ENCODE data around the gene ITCH. TPM values are rescaled to one million over a fixed set of nuclear protein-coding genes. Genes with fewer than 3 reads are reported as not detected.

ITCH gene
- polyA plus RNA-seq, 3 donors, result 13.3 to 26.6 (median 19.9) TPM

DNA sequence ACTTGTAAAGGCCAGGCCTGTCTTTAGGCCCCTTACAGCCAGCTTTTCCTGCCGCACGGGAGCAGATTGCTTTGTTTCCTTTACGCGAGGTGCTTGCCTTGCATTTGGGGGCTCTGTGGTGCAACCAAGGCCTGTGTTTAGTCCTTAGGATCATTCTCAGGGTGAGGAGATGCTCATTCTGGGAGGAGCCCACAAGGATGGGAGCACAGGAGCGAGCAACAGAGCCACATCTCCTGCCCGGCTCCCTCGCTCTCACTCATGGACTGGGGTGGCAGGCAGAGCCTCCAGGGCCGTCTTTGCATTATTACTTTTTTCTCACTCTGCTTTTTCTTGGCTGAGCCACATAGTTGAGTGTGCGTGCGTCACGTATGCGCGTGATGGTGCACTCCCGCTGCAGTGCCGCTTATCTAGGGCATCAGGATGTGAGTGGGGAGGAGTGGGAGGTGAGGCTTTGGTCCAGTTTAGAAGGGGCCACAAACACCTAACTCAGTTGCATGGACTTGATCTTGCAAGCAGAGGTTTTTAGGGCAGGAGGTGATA is 172.3 kb downstream of the ITCH start:
- H3K9me3 Mint-ChIP-seq, result no peaks in the 10 kb centered on the region
- Histone ChIP-seq H2AFZ (ENCODE audit: insufficient read depth, low read depth, low read length, poor library complexity, severe bottlenecking) (no peak overlapping the region), H3K9ac (ENCODE audit: insufficient read depth, low read length, poor library complexity, severe bottlenecking) (no peak overlapping the region), H3K4me1 (ENCODE audit: control insufficient read depth in 1 of 2, insufficient read depth in 2 of 2, low read length in 2 of 2) (no peaks in the 10 kb centered on the region), H3K4me3 (replicated peaks in 1 of 3; ENCODE audit: low read depth in 2 of 3, low read length in 3 of 3) (no peak overlapping the region), H3K27me3 (ENCODE audit: control insufficient read depth in 2 of 2, insufficient read depth in 2 of 2, low read length in 2 of 2) (no peaks in the 10 kb centered on the region), H4K20me1 (ENCODE audit: insufficient read depth, low read length) (peaks cover 50% of the 10 kb centered on the region), H3K9me3 (replicated peaks in 1 of 2; ENCODE audit: control insufficient read depth in 1 of 2, insufficient read depth in 1 of 2, low read length in 2 of 2) (no peaks in the 10 kb centered on the region), H3K27ac (ENCODE audit: low read depth in 1 of 2, low read length in 2 of 2) (no peak overlapping the region), H3K79me2 (ENCODE audit: insufficient read depth, low read length) (peaks cover 7% of the 10 kb centered on the region), H3K36me3 (replicated peaks in 1 of 2; ENCODE audit: control insufficient read depth in 1 of 2, insufficient read depth in 2 of 2, low read length in 2 of 2) (peaks cover 71 to 95% of the 10 kb centered on the region in 2 donors), H3K4me2 (replicated peaks; ENCODE audit: extremely low read depth, low read length, poor library complexity, severe bottlenecking) (no peak overlapping the region)
- no peak overlapping the region for H3K4me3 Mint-ChIP-seq
- H3K36me3 Mint-ChIP-seq, result peaks cover 68 to 83% of the 10 kb centered on the region in 2 donors
- intact Hi-C loops (cut with micrococcal nuclease), result loop anchor here in 1 of 2 donors (5.0 kb wide), 2 partner anchors 172 to 232 kb away; no protein-coding TSS in a partner anchor
- 97% methylated on average over 13 of the region's 15 CpGs for WGBS (ENCODE audit: insufficient coverage)
- TF ChIP-seq, protein P1, sequence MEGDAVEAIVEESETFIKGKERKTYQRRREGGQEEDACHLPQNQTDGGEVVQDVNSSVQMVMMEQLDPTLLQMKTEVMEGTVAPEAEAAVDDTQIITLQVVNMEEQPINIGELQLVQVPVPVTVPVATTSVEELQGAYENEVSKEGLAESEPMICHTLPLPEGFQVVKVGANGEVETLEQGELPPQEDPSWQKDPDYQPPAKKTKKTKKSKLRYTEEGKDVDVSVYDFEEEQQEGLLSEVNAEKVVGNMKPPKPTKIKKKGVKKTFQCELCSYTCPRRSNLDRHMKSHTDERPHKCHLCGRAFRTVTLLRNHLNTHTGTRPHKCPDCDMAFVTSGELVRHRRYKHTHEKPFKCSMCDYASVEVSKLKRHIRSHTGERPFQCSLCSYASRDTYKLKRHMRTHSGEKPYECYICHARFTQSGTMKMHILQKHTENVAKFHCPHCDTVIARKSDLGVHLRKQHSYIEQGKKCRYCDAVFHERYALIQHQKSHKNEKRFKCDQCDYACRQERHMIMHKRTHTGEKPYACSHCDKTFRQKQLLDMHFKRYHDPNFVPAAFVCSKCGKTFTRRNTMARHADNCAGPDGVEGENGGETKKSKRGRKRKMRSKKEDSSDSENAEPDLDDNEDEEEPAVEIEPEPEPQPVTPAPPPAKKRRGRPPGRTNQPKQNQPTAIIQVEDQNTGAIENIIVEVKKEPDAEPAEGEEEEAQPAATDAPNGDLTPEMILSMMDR (IDR thresholded peaks at IDR 0.05), result no peak
- no peaks in the 10 kb centered on the region for H3K27me3 Mint-ChIP-seq (ENCODE audit: low read depth in 3 of 3)
- DNase-seq, result no peak
- H3K27ac Mint-ChIP-seq, result no peak overlapping the region
- H3K4me1 Mint-ChIP-seq, result no peaks in the 10 kb centered on the region

DNA sequence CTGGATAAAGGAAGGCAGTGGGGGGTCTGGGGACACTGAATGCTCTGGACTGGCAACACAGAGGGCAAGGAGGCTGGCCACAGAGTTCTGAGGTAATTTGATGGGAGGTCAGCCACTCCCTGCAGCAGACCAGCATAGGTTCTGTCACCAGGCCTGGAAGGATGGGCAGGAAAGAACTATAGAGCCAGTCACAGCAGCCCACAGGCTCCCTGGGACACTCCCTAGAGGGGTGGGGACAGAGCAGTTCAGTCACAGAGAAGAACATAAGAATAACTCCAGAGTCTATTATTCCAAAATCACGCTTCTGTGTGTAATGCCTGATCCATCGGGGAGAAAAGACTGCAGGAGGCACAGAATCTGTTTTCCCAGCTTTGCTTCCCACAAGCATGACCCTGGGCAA is 172.8 kb downstream of the ITCH start:
- H3K36me3 ChIP-seq (replicated peaks in 1 of 2; ENCODE audit: control insufficient read depth in 1 of 2, insufficient read depth in 2 of 2, low read length in 2 of 2), result peaks cover 71 to 95% of the 10 kb centered on the region in 2 donors
- intact Hi-C loops (cut with micrococcal nuclease), result loop anchor here in 1 of 2 donors (5.0 kb wide), 2 partner anchors 171 to 231 kb away; no protein-coding TSS in a partner anchor
- no peaks in the 10 kb centered on the region for H3K9me3 ChIP-seq (replicated peaks in 1 of 2; ENCODE audit: control insufficient read depth in 1 of 2, insufficient read depth in 1 of 2, low read length in 2 of 2)
- no peak overlapping the region for H3K27ac ChIP-seq (ENCODE audit: low read depth in 1 of 2, low read length in 2 of 2)
- Mint-ChIP-seq H3K36me3 (peaks cover 68 to 83% of the 10 kb centered on the region in 2 donors), H3K27ac (peak overlapping the region in 1 of 7 donors; percentile 36), H3K27me3 (ENCODE audit: low read depth in 3 of 3) (no peaks in the 10 kb centered on the region), H3K4me3 (no peak overlapping the region), H3K9me3 (no peaks in the 10 kb centered on the region), H3K4me1 (no peaks in the 10 kb centered on the region)
- no peak overlapping the region for H2AFZ ChIP-seq (ENCODE audit: insufficient read depth, low read depth, low read length, poor library complexity, severe bottlenecking)
- H3K79me2 ChIP-seq (ENCODE audit: insufficient read depth, low read length), result peaks cover 7% of the 10 kb centered on the region
- DNase-seq, result no peak
- H3K4me2 ChIP-seq (replicated peaks; ENCODE audit: extremely low read depth, low read length, poor library complexity, severe bottlenecking), result no peak overlapping the region
- WGBS (ENCODE audit: insufficient coverage), result 100% methylated on average over 2 of the region's 2 CpGs
- H4K20me1 ChIP-seq (ENCODE audit: insufficient read depth, low read length), result peaks cover 45% of the 10 kb centered on the region
- H3K4me1 ChIP-seq (ENCODE audit: control insufficient read depth in 1 of 2, insufficient read depth in 2 of 2, low read length in 2 of 2), result no peaks in the 10 kb centered on the region
- H3K27me3 ChIP-seq (ENCODE audit: control insufficient read depth in 2 of 2, insufficient read depth in 2 of 2, low read length in 2 of 2), result no peaks in the 10 kb centered on the region
- H3K9ac ChIP-seq (ENCODE audit: insufficient read depth, low read length, poor library complexity, severe bottlenecking), result no peak overlapping the region
- TF ChIP-seq, protein P1 (IDR thresholded peaks at IDR 0.05), result no peak
- no peak overlapping the region for H3K4me3 ChIP-seq (replicated peaks in 1 of 3; ENCODE audit: low read depth in 2 of 3, low read length in 3 of 3)
